HG02759 (cell line): ENCODE data around the gene DENND5A.

Source experiments
- ATAC-seq: cut with Tn5 transposase; IDR thresholded peaks from one replicate; pipeline ENCODE4 v1.9.1; 2021; ENCODE audit warnings: mild to moderate bottlenecking, moderate library complexity; ENCODE audit not compliant: unreplicated experiment

Gene DENND5A

GRCh38 chr11:9265211-9266131, at the start of gene DENND5A:
Gene DENND5A (minus strand): TSS chr11:9265350. CDS start chr11:9265069, 281 bp downstream.
- peak; percentile 70 for ATAC-seq

DNA sequence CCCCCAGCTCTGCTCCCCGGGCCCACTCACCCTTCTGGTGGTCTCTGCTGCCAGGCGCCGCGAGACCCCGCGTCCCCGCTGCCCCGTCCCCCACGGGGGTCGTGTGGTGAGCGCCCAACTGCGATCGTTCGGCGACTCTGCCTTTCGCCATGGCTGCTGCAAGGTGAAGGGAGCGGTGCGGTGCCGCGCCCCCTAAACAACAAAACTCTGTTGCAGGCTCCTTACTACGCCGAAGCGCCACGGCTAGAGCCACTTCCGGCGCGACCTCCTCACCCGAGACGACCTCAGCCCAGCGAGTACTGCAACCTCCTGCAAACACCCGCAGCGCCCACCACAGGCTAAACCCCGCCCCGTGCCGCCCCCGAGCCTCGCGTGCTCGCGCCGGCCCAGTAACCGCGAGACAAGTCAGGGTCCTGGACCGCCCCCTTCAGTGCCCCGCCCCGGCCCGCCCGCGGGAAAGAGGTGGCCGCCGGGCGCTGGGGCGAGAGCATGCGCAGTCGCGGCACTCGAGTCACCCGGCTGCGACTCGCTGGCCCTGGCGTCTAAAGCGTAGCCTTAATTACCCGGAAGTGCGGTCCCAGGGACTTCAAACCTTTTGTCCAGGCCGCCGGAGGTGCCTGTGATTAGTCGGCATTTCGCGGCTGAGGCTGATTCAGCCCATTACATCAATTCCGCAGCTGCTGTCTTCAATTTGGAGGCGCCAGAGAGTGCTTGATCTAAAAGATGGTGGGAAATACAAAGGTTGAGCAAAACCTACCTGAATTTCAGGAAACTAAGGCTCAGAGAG, 49.3 kb upstream of the DENND5A start, which contains the start of gene TMEM41B:
TSS of gene TMEM41B (minus strand) at position 303 of the 787 bp plus-strand sequence. CDS start at position 151, 152 bp downstream.
- ATAC-seq: peak; percentile 99

GRCh38 chr11:9313648-9314290, 48.6 kb upstream of the DENND5A start:
- ATAC-seq: peak; percentile 3

- ATAC-seq: no peak
These were observed 45.4 kb upstream of the DENND5A start for GRCh38 chr11:9310485-9311090.

GRCh38 chr11:9304178-9304577, 39.0 kb upstream of the DENND5A start:
- no peak for ATAC-seq

DNA sequence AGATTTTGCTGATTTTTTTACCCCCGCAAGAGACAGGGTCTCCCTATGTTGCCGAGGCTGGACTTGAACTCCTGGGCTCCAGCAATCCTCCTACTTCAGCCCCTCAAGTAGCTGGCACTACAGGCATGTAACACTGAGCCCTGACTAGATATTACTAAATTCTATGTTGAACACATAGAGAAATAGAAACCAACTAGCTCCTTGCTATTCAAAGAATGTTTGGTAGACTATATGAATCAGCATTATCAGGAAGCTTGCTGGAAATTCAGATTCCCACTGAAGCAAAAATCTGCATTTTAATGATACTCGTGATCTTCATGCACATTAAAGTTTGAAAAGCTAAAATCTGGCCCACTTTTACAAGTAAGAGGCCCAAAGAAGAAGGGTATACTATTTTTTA, 37.3 kb upstream of the DENND5A start:
- ATAC-seq: no peak

DNA sequence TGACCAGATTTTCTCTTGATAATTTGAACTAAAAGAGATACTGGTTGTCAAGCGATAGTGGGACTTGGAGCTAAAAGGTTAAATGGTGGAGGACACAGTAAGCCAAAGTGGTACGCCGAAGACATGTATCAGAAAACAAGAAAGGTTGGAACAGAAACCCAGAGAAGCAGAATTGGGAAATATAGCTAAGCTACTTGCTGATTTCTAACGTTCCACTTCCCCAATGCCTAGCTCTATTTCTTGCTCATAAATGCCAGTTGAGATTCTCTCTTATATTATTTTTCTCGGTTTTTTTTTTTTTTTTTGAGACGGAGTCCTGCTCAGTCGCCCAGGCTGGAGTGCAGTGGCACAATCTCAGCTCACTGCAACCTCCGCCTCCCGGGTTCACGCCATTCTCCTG, 36.6 kb upstream of the DENND5A start:
- ATAC-seq: no peak

GRCh38 chr11:9293646-9294045, 28.5 kb upstream of the DENND5A start:
- ATAC-seq: no peak

- no peak for ATAC-seq
These were observed 20.9 kb upstream of the DENND5A start for GRCh38 chr11:9285850-9286587.

GRCh38 chr11:9280655-9281301, 15.6 kb upstream of the DENND5A start:
- peak; percentile 87 for ATAC-seq

DNA sequence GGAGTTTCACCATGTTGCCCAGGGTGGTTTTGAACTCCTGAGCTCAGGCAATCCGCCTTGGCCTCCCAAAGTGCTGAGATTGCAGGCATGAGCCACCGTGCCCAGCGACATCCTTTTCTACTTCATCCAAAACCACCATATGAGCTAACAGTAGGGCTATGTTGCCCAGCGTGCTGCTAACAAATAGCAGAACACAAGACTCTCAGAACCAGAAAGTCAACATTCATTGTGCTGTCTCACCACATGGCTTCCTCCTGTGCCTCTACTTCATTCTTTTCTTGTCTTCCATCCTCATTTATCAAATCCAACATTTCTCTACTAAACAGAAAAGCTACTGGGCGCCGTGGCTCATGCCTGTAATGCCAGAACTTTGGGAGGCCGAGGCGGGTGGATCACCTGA, 12.0 kb upstream of the DENND5A start:
- no peak for ATAC-seq

DNA sequence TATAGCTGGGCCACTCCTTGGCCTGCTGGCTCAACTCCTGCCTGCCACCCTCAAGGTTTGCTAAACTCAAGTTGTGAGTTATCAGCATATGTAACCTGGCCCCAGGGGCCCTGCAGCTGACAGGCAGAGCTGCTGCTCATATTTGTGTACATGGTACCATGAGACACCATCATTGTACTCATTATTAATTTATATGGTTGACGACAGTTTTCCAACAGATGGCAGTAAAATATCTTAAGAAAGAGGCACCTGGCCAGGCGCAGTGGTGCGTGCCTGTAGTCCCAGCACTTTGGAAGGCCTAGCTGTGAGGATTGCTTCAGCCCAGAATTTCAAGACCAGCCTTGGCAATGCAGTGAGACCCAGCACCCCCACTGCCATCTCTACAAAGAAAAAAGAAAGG, 11.4 kb upstream of the DENND5A start:
- no peak for ATAC-seq

- no peak for ATAC-seq
These were observed 9.5 kb upstream of the DENND5A start for GRCh38 chr11:9274499-9275258.

DNA sequence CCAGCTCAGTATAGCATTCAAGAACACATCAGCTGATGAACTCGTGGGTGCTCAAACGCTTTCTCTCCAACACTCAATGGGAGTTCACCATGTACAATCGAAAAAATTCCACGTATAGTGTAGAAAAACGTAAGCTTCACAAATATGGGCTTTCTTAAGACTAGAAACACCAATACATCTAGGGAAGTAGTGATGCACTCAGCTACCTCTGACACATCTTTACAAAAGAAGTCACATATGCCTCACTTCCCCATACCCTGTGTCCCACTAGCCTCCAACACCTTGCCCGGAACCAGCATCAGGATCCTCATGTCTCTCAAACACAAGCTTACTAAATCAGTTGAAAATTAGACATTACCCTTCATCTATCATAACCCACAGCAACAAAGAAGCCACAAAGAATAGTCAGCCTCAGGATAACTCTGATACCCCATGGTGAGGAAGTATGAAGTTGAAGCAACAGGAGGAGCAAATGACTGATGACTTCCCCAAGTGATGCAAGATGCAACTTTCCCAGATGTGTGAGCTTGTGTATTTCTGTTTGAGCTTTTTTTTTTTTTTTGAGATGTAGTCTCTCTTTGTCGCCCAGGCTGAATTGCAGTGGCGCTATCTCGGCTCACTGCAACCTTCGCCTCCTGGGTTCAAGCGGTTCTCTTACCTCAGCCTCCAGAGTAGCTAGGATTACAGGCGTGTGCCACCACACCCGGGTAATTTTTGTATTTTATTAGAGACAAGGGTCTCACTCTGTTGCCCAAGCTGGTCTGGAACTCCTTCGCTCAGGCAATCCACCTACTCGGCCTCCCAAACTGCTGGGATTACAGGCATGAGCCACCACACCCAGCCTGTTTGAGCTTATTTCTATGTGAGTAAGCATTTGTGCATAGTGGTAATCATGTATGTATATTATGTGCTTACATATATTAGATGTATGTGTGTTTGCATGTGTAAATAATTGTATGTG, 8.5 kb upstream of the DENND5A start:
- no peak for ATAC-seq

- no peak for ATAC-seq
These were observed 4.4 kb upstream of the DENND5A start for GRCh38 chr11:9269492-9270013.

DNA sequence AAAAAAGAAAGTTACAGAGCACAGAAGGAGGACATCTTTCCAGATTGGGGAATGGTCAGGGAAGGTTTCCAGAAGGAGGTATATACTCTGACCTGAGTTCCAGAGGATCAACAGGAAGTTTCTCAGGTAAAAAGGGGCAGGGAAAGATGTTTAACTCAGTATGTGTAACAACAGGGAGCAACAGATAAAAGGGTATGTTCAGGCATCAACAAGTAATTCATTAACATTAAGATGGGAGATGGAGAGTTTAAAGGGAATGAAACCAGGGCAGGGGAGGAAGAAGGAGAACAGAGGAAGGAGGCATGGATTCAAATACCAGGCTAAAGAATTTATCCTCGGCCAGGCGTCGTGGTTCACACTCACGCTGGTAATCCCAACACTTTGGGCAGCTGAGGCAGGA, 2.5 kb upstream of the DENND5A start:
- no peak for ATAC-seq

- ATAC-seq: no peak
These were observed 1.8 kb upstream of the DENND5A start for GRCh38 chr11:9266926-9267325.
